SK-N-SH (cell line): ENCODE results near the gene SLC38A3.

Experiments used
- EP300 ChIP-seq, 2 experiments: IDR thresholded peaks; 2 replicates each; pipeline versions ENCODE4 v1.4.0 to v1.6.1; 2012; ENCODE audit warnings: borderline replicate concordance in 1 of 2, low read depth in 1 of 2, low read length in 1 of 2
- EZH2phosphoT487 ChIP-seq: fragments of 200-600 bp; sonication (generic); IDR thresholded peaks from 2 replicates; pipeline ENCODE4 v1.6.1; 2017; ENCODE audit warnings: low read depth, mixed run types, mild to moderate bottlenecking, antibody characterized with exemption, moderate library complexity, borderline replicate concordance
- FOSL2 ChIP-seq: IDR thresholded peaks from 2 replicates; pipeline ENCODE4 v1.4.0; 2012; ENCODE audit warnings: low read depth, mild to moderate bottlenecking, moderate library complexity, borderline replicate concordance
- GABPA ChIP-seq: IDR thresholded peaks from 2 replicates; pipeline ENCODE4 v1.4.0; 2012; ENCODE audit warnings: low read depth, mild to moderate bottlenecking
- NFIC ChIP-seq: IDR thresholded peaks from 2 replicates; pipeline ENCODE4 v1.4.0; 2012; ENCODE audit warnings: borderline replicate concordance
- POLR2AphosphoS5 ChIP-seq: IDR thresholded peaks from 2 replicates; pipeline ENCODE4 v1.6.1; 2012; ENCODE audit warnings: low read depth, low read length
- RCOR1 ChIP-seq: fragments of 150-350 bp; IDR thresholded peaks from 2 replicates; pipeline ENCODE4 v1.6.1; 2017; ENCODE audit warnings: antibody characterized with exemption, low read length
- RFX5 ChIP-seq: IDR thresholded peaks from 2 replicates; pipeline ENCODE4 v1.6.1; 2012; ENCODE audit warnings: mild to moderate bottlenecking, improper control_type of control experiment, low read length
- SMC3 ChIP-seq: IDR thresholded peaks from 2 replicates; pipeline ENCODE4 v1.6.1; 2012; ENCODE audit warnings: low read depth, low read length, improper control_type of control experiment
- YY1 ChIP-seq: IDR thresholded peaks from 2 replicates; pipeline ENCODE4 v1.4.0; 2012; ENCODE audit warnings: low read depth, mild to moderate bottlenecking
- TF ChIP-seq, protein P1 (sequence below): fragments of 200-600 bp; sonication (generic); IDR thresholded peaks from 2 replicates; pipeline ENCODE4 v1.6.1; 2017; ENCODE audit warnings: antibody characterized with exemption, mild to moderate bottlenecking, moderate library complexity
- TF ChIP-seq, protein P2 (sequence below): IDR thresholded peaks from 2 replicates; pipeline ENCODE4 v1.6.1; 2012; ENCODE audit warnings: mild to moderate bottlenecking, low read depth, low read length, moderate library complexity

DNA sequence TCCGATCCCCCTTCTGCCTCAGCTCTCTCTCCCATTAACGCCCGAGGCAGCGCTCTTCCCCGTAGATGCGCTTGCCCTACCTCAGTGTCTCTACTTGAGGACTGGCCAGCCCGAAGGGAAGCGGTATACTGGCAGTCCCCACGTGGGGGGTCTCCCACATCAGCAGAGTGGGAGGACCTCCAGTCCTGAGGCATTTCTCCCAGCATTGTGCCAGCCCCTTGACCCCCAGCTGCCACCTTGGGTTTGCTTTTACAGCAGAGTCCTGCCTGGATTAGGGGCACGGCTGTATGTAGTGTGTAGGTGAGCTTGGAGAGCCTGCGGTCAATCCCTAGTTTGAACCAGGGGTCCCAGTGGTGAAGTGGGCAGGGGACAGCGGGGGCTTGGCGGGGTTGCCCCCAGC, 49.2 kb upstream of the SLC38A3 start:
- no peak for TF ChIP-seq GABPA
- TF ChIP-seq RCOR1 = no peak
- TF ChIP-seq, protein P1, sequence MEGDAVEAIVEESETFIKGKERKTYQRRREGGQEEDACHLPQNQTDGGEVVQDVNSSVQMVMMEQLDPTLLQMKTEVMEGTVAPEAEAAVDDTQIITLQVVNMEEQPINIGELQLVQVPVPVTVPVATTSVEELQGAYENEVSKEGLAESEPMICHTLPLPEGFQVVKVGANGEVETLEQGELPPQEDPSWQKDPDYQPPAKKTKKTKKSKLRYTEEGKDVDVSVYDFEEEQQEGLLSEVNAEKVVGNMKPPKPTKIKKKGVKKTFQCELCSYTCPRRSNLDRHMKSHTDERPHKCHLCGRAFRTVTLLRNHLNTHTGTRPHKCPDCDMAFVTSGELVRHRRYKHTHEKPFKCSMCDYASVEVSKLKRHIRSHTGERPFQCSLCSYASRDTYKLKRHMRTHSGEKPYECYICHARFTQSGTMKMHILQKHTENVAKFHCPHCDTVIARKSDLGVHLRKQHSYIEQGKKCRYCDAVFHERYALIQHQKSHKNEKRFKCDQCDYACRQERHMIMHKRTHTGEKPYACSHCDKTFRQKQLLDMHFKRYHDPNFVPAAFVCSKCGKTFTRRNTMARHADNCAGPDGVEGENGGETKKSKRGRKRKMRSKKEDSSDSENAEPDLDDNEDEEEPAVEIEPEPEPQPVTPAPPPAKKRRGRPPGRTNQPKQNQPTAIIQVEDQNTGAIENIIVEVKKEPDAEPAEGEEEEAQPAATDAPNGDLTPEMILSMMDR = no peak
- no peak for TF ChIP-seq RFX5
- TF ChIP-seq POLR2AphosphoS5 = no peak
- TF ChIP-seq EP300 (IDR thresholded peaks at IDR 0.05; ENCODE audit: borderline replicate concordance in 1 of 2, low read depth in 1 of 2, low read length in 1 of 2) = no peak
- TF ChIP-seq EZH2phosphoT487 = no peak
- TF ChIP-seq, protein P2, sequence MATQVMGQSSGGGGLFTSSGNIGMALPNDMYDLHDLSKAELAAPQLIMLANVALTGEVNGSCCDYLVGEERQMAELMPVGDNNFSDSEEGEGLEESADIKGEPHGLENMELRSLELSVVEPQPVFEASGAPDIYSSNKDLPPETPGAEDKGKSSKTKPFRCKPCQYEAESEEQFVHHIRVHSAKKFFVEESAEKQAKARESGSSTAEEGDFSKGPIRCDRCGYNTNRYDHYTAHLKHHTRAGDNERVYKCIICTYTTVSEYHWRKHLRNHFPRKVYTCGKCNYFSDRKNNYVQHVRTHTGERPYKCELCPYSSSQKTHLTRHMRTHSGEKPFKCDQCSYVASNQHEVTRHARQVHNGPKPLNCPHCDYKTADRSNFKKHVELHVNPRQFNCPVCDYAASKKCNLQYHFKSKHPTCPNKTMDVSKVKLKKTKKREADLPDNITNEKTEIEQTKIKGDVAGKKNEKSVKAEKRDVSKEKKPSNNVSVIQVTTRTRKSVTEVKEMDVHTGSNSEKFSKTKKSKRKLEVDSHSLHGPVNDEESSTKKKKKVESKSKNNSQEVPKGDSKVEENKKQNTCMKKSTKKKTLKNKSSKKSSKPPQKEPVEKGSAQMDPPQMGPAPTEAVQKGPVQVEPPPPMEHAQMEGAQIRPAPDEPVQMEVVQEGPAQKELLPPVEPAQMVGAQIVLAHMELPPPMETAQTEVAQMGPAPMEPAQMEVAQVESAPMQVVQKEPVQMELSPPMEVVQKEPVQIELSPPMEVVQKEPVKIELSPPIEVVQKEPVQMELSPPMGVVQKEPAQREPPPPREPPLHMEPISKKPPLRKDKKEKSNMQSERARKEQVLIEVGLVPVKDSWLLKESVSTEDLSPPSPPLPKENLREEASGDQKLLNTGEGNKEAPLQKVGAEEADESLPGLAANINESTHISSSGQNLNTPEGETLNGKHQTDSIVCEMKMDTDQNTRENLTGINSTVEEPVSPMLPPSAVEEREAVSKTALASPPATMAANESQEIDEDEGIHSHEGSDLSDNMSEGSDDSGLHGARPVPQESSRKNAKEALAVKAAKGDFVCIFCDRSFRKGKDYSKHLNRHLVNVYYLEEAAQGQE = no peak
- TF ChIP-seq SMC3 = no peak
- TF ChIP-seq FOSL2 = no peak
- no peak for TF ChIP-seq YY1
- TF ChIP-seq NFIC = no peak
